H9 (cell line): ENCODE results near the gene DPM2. TPM values are rescaled to one million over a fixed set of nuclear protein-coding genes. Genes with fewer than 3 reads are reported as not detected.

Experiments used
- DNase-seq: peaks from one replicate; pipeline ENCODE4 v3.0.0-alpha.2; 2017
- H2AFZ ChIP-seq: one replicate; pipeline ENCODE4 v1.6.1; 2013; ENCODE audit warnings: mild to moderate bottlenecking, low read length, control low read depth, moderate library complexity
- H2AK5ac ChIP-seq: 2 replicates; pipeline ENCODE4 v1.6.1; 2013; ENCODE audit warnings: low read length, control low read depth, mixed read lengths; ENCODE audit not compliant: insufficient read length
- H2BK120ac ChIP-seq: one replicate; pipeline ENCODE4 v1.6.1; 2013; ENCODE audit warnings: low read depth, mild to moderate bottlenecking, low read length, control low read depth, inconsistent platforms; ENCODE audit not compliant: poor library complexity, severe bottlenecking
- H2BK12ac ChIP-seq: 2 replicates; pipeline ENCODE4 v1.6.1; 2013; ENCODE audit warnings: low read length, control low read depth, mixed read lengths, low read depth; ENCODE audit not compliant: insufficient read length
- H2BK15ac ChIP-seq: 2 replicates; pipeline ENCODE4 v1.6.1; 2013; ENCODE audit warnings: low read depth, low read length, control low read depth
- H2BK20ac ChIP-seq: one replicate; pipeline ENCODE4 v1.6.1; 2013; ENCODE audit warnings: low read depth, mild to moderate bottlenecking, low read length, control low read depth, inconsistent platforms; ENCODE audit not compliant: poor library complexity, severe bottlenecking
- H2BK5ac ChIP-seq: 2 replicates; pipeline ENCODE4 v1.6.1; 2013; ENCODE audit warnings: low read length, control low read depth, mixed read lengths; ENCODE audit not compliant: insufficient read length
- H3K14ac ChIP-seq: 2 replicates; pipeline ENCODE4 v1.6.1; 2013; ENCODE audit warnings: low read length, control low read depth; ENCODE audit not compliant: insufficient read depth
- H3K18ac ChIP-seq: 2 replicates; pipeline ENCODE4 v1.6.1; 2013; ENCODE audit warnings: low read depth, mild to moderate bottlenecking, mixed read lengths, low read length, control low read depth; ENCODE audit not compliant: insufficient read length
- H3K23ac ChIP-seq: 2 replicates; pipeline ENCODE4 v1.6.1; 2013; ENCODE audit warnings: low read length, control low read depth, mixed read lengths, low read depth; ENCODE audit not compliant: insufficient read length
- H3K23me2 ChIP-seq: 2 replicates; pipeline ENCODE4 v1.6.1; 2013; ENCODE audit warnings: low read depth, mild to moderate bottlenecking, mixed read lengths, low read length, control low read depth; ENCODE audit not compliant: insufficient read length, poor library complexity, severe bottlenecking
- H3K27ac ChIP-seq: 2 replicates; pipeline ENCODE4 v1.5.1; 2013; ENCODE audit warnings: low read length, control low read depth, mixed read lengths, low read depth; ENCODE audit not compliant: insufficient read length
- H3K27me3 ChIP-seq: 2 replicates; pipeline ENCODE4 v1.6.1; 2013; ENCODE audit warnings: low read length, control low read depth, inconsistent platforms; ENCODE audit not compliant: insufficient read depth
- H3K4ac ChIP-seq: 2 replicates; pipeline ENCODE4 v1.6.1; 2013; ENCODE audit warnings: low read depth, mild to moderate bottlenecking, control low read depth, inconsistent platforms, low read length, moderate library complexity
- H3K4me1 ChIP-seq: 2 replicates; pipeline ENCODE4 v1.6.1; 2013; ENCODE audit warnings: low read length, control low read depth, inconsistent platforms; ENCODE audit not compliant: insufficient read depth
- H3K4me2 ChIP-seq: 2 replicates; pipeline ENCODE4 v1.6.1; 2013; ENCODE audit warnings: low read length, control low read depth, mixed read lengths; ENCODE audit not compliant: insufficient read length, insufficient read depth
- H3K56ac ChIP-seq: 2 replicates; pipeline ENCODE4 v1.6.1; 2013; ENCODE audit warnings: low read depth, mild to moderate bottlenecking, mixed read lengths, low read length, control low read depth; ENCODE audit not compliant: insufficient read length
- H3K79me1 ChIP-seq: 2 replicates; pipeline ENCODE4 v1.6.1; 2013; ENCODE audit warnings: low read depth, mild to moderate bottlenecking, moderate library complexity, low read length, control low read depth, inconsistent platforms; ENCODE audit not compliant: insufficient read depth, poor library complexity, severe bottlenecking
- H3K79me2 ChIP-seq: 2 replicates; pipeline ENCODE4 v1.6.1; 2013; ENCODE audit warnings: low read length, control low read depth, inconsistent platforms; ENCODE audit not compliant: insufficient read depth
- H3K9ac ChIP-seq: 2 replicates; pipeline ENCODE4 v1.6.1; 2013; ENCODE audit warnings: low read length, control low read depth, mixed read lengths; ENCODE audit not compliant: insufficient read length; ENCODE audit errors: extremely low read depth
- H3K9me3 ChIP-seq: one replicate; pipeline ENCODE4 v1.6.1; 2013; ENCODE audit warnings: low read depth, low read length, inconsistent platforms; ENCODE audit not compliant: control insufficient read depth
- H3T11ph ChIP-seq: one replicate; pipeline ENCODE4 v1.6.1; 2013; ENCODE audit warnings: mild to moderate bottlenecking, low read length, control low read depth, inconsistent platforms
- H4K20me1 ChIP-seq: one replicate; pipeline ENCODE4 v1.6.1; 2013; ENCODE audit not compliant: control insufficient read depth, insufficient read length, insufficient read depth
- H4K5ac ChIP-seq: 2 replicates; pipeline ENCODE4 v1.6.1; 2013; ENCODE audit warnings: low read depth, mild to moderate bottlenecking, mixed read lengths, low read length, control low read depth; ENCODE audit not compliant: insufficient read length
- H4K8ac ChIP-seq: replicated peaks from 2 replicates; pipeline ENCODE4 v1.6.1; 2013; ENCODE audit warnings: low read length, control low read depth, mixed read lengths, low read depth; ENCODE audit not compliant: insufficient read length
- H4K91ac ChIP-seq: 2 replicates; pipeline ENCODE4 v1.6.1; 2013; ENCODE audit warnings: low read depth, mild to moderate bottlenecking, moderate library complexity, mixed read lengths, low read length, control low read depth; ENCODE audit not compliant: insufficient read length
- H3K27ac Mint-ChIP-seq, 3 experiments: 2 replicates in 2 of 3; 3 replicates in 1 of 3; pipeline ENCODE4 v1.8.0; 2020 to 2021; ENCODE audit warnings: mixed read lengths in 3 of 3, mild to moderate bottlenecking in 1 of 3, moderate library complexity in 1 of 3
- H3K27me3 Mint-ChIP-seq: 2 replicates; pipeline ENCODE4 v1.8.0; 2021; ENCODE audit warnings: low read depth, mild to moderate bottlenecking, moderate library complexity, mixed read lengths
- H3K36me3 Mint-ChIP-seq, 3 experiments: 2 replicates in 2 of 3; 3 replicates in 1 of 3; pipeline ENCODE4 v1.8.0; 2020 to 2021; ENCODE audit warnings: low read depth in 3 of 3, mixed read lengths in 3 of 3; ENCODE audit not compliant: insufficient read depth in 1 of 3
- H3K4me1 Mint-ChIP-seq, 2 experiments: 2 replicates each; pipeline ENCODE4 v1.8.0; 2020; ENCODE audit warnings: mixed read lengths in 2 of 2
- H3K4me3 Mint-ChIP-seq, 2 experiments: 2 replicates in 1 of 2; 3 replicates in 1 of 2; pipeline ENCODE4 v1.8.0; 2020 to 2021; ENCODE audit warnings: mild to moderate bottlenecking in 2 of 2, mixed read lengths in 2 of 2, moderate library complexity in 1 of 2
- H3K9me3 Mint-ChIP-seq, 2 experiments: 2 replicates in 1 of 2; 3 replicates in 1 of 2; pipeline ENCODE4 v1.8.0; 2020; ENCODE audit warnings: mild to moderate bottlenecking in 2 of 2, mixed read lengths in 2 of 2, moderate library complexity in 1 of 2
- WGBS: extraction: QIAGEN DNeasy Blood & Tissue Kit; methylation state at CpG from one replicate; pipeline ENCODE4 v1.1.7; 2013; ENCODE audit warnings: missing lambda C conversion rate, low lambda C conversion rate, mixed read lengths; ENCODE audit not compliant: insufficient read length; ENCODE audit errors: extremely low coverage; 5-methylcytosine and 5-hydroxymethylcytosine counted together
- total RNA-seq: library from RNA; stranded (reverse); gene quantifications from 2 replicates; pipeline ENCODE4 v1.2.1, GENCODE V29; 2021
- TF ChIP-seq, protein P1 (sequence below): fragments of 200-600 bp; sonication (generic); conservative IDR thresholded peaks from 3 replicates; pipeline ENCODE4 v1.8.0; 2021; ENCODE audit warnings: antibody characterized with exemption, mild to moderate bottlenecking

The DPM2 gene
- total RNA-seq, 1 experiment from 2014 or later, result 46.1 TPM

DNA sequence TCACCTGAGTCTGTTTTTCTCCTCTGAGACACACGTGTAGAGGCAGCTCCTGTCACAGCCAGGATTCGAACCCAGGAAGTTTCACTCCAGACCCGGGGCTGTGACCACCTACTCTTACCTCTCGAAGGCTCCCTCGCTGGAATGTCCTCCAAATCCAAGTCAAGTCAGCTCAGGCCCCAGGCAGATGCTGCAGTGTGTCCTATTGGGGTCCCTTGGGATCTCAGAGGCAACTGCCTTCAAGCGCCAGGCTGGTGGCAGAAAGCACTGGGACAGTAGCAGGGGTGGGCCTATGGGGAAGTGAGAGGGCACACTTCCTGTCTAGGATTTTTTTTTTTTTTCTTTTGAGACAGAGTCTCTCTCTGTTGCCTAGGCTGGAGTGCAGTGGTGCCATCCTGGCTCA lies 20.1 kb downstream of the DPM2 start:
- H3K14ac ChIP-seq, result no peak overlapping the region
- H3K27ac ChIP-seq, result no peak overlapping the region
- H3K9me3 ChIP-seq, result no peaks in the 10 kb centered on the region
- H2AFZ ChIP-seq, result no peak overlapping the region
- H2BK120ac ChIP-seq, result no peak overlapping the region
- H3K9me3 Mint-ChIP-seq, result no peaks in the 10 kb centered on the region; a peak in 1 of 5 replicates
- TF ChIP-seq, protein P1, sequence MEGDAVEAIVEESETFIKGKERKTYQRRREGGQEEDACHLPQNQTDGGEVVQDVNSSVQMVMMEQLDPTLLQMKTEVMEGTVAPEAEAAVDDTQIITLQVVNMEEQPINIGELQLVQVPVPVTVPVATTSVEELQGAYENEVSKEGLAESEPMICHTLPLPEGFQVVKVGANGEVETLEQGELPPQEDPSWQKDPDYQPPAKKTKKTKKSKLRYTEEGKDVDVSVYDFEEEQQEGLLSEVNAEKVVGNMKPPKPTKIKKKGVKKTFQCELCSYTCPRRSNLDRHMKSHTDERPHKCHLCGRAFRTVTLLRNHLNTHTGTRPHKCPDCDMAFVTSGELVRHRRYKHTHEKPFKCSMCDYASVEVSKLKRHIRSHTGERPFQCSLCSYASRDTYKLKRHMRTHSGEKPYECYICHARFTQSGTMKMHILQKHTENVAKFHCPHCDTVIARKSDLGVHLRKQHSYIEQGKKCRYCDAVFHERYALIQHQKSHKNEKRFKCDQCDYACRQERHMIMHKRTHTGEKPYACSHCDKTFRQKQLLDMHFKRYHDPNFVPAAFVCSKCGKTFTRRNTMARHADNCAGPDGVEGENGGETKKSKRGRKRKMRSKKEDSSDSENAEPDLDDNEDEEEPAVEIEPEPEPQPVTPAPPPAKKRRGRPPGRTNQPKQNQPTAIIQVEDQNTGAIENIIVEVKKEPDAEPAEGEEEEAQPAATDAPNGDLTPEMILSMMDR, result no peak
- H2BK5ac ChIP-seq, result no peak overlapping the region
- peaks cover 2% of the 10 kb centered on the region for H4K20me1 ChIP-seq
- H4K91ac ChIP-seq, result no peak overlapping the region
- H3K23ac ChIP-seq, result no peak overlapping the region
- H3T11ph ChIP-seq, result no peak overlapping the region
- H3K18ac ChIP-seq, result no peak overlapping the region
- no peak overlapping the region for H4K8ac ChIP-seq
- WGBS, result no CpG with 5 or more reads among the region's 6 CpGs
- no peak for DNase-seq
- no peak overlapping the region for H2BK12ac ChIP-seq
- H3K4me2 ChIP-seq, result no peak overlapping the region
- no peak overlapping the region for H3K9ac ChIP-seq
- peaks cover 5% of the 10 kb centered on the region for H3K23me2 ChIP-seq
- H3K27me3 ChIP-seq, result peaks cover 2% of the 10 kb centered on the region; the same call in 1 of the 2 replicates
- no peaks in the 10 kb centered on the region for H3K79me2 ChIP-seq
- no peak overlapping the region for H3K56ac ChIP-seq
- H3K79me1 ChIP-seq, result no peaks in the 10 kb centered on the region
- no peak overlapping the region for H2AK5ac ChIP-seq
- H3K36me3 Mint-ChIP-seq, result peaks cover 0 to 9% (median 5%) of the 10 kb centered on the region in 3 experiments; a peak in 6 of 7 replicates
- H4K5ac ChIP-seq, result no peak overlapping the region
- no peak overlapping the region for H3K4ac ChIP-seq
- H3K4me1 ChIP-seq, result peaks cover 2% of the 10 kb centered on the region; the same call in 1 of the 2 replicates
- H3K4me1 Mint-ChIP-seq, result peaks cover 15 to 17% of the 10 kb centered on the region in 2 experiments
- no peak overlapping the region for H2BK15ac ChIP-seq
- H3K27ac Mint-ChIP-seq, result no peak overlapping the region
- H3K27me3 Mint-ChIP-seq, result peaks cover 26% of the 10 kb centered on the region
- peak overlapping the region in 1 of 2 experiments; percentile 54; a peak in 1 of 5 replicates for H3K4me3 Mint-ChIP-seq
- H2BK20ac ChIP-seq, result no peak overlapping the region
